ENCODE measurements around the gene RUNX2.
A peak's percentile ranks its signal among the peaks of the same experiment; 100 is the strongest.

The RUNX2 gene

GRCh38 chr6:45518013-45518720 lies 190.0 kb downstream of the RUNX2 start:
- in situ Hi-C loops (cut with HindIII; ENCODE audit: low pct_unique_long_range_greater_than_20kb, low sequenced_read_pairs) = no loop called here
- no peak for TF ChIP-seq JUND (IDR thresholded peaks at IDR 0.05; ENCODE audit: low read depth)
- DNase-seq (ENCODE audit: low read depth in 1 of 2, low spot score in 1 of 2) = no peak

DNA sequence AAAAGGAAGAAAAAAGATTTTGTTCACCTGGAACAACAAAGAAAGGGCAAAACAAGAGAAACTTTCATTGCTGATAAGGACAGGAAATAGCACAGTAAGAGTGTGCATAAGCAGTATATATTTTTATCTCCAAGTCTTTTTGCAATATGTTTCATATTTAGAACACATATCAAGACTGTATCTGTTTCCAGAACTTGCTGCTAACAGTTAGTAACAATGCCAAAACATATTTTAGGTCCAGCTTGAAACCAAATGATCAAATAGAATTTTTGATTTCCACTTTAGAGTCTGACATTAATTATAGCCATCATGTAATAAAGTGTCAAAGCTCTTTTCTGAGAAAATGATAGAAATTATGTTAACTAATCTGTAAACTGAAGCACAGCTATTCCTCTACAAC lies 193.1 kb downstream of the RUNX2 start:
- TF ChIP-seq JUND (IDR thresholded peaks at IDR 0.05; ENCODE audit: low read depth) = no peak
- no peak for DNase-seq (ENCODE audit: low read depth in 1 of 2, low spot score in 1 of 2)
- in situ Hi-C loops (cut with HindIII; ENCODE audit: low pct_unique_long_range_greater_than_20kb, low sequenced_read_pairs) = no loop called here

- no peak for DNase-seq (ENCODE audit: low read depth in 1 of 2, low spot score in 1 of 2)
- no peak for TF ChIP-seq JUND (IDR thresholded peaks at IDR 0.05; ENCODE audit: low read depth)
- in situ Hi-C loops (cut with HindIII; ENCODE audit: low pct_unique_long_range_greater_than_20kb, low sequenced_read_pairs) = no loop called here
Measured at GRCh38 chr6:45522486-45522885, 194.4 kb downstream of the RUNX2 start.

DNA sequence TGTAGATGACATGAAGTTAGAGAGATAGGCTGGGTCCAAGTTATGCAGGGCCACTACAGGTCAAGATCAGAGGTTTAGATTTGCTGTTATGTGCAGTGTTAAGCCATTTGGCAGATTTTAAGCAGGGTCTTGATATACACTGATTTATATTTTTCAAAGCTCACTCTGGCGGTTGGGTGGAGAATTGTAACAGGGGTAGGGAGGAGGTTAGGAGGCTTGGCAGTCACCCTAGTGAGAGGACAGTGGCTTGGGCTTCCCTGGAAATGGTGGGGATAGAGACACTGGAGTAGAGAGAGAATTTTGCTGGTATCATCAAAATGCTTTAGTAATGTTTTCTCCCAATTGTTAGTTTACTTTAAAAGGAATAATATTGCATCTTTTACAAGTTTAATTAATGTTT lies 199.1 kb downstream of the RUNX2 start:
- in situ Hi-C loops (cut with HindIII; ENCODE audit: low pct_unique_long_range_greater_than_20kb, low sequenced_read_pairs) = no loop called here
- TF ChIP-seq JUND (IDR thresholded peaks at IDR 0.05; ENCODE audit: low read depth) = no peak
- DNase-seq (ENCODE audit: low read depth in 1 of 2, low spot score in 1 of 2) = no peak

DNA sequence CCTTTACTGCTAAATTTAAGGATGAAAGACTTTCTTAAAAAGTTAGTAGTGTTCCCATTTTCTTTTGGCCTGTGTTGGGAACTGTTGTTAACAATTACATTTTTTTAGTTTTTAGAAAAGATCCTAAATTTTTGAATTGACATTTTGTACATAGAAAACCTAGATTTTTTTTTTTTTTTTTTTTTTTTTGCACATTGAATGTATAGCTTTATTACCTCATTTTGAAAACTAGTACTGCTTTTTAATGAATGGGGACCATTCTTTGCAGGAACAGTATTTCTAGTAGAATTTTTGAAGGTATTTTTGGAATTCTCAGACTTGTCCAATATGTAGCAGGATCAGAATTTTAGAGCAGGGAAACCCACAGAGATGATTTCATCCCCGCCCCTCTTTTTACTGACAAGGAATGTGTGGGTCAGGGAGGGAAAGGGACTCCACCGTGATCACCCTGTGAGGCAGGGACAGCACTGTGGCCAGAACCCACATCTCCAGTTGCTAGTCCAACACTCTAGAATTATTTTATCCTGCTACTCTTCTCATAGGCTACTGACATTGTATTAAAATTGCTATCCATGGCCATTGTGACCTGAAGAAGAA lies 204.0 kb downstream of the RUNX2 start:
- TF ChIP-seq JUND (IDR thresholded peaks at IDR 0.05; ENCODE audit: low read depth) = no peak
- in situ Hi-C loops (cut with HindIII; ENCODE audit: low pct_unique_long_range_greater_than_20kb, low sequenced_read_pairs) = no loop called here

GRCh38 chr6:45532721-45533210 lies 204.6 kb downstream of the RUNX2 start:
- TF ChIP-seq JUND (IDR thresholded peaks at IDR 0.05; ENCODE audit: low read depth) = no peak
- in situ Hi-C loops (cut with HindIII; ENCODE audit: low pct_unique_long_range_greater_than_20kb, low sequenced_read_pairs) = no loop called here
- no peak for DNase-seq (ENCODE audit: low read depth in 1 of 2, low spot score in 1 of 2)

More for the DNA sequence above, 204.0 kb downstream of the RUNX2 start:
- DNase-seq (ENCODE audit: low read depth in 1 of 2, low spot score in 1 of 2) = no peak

DNA sequence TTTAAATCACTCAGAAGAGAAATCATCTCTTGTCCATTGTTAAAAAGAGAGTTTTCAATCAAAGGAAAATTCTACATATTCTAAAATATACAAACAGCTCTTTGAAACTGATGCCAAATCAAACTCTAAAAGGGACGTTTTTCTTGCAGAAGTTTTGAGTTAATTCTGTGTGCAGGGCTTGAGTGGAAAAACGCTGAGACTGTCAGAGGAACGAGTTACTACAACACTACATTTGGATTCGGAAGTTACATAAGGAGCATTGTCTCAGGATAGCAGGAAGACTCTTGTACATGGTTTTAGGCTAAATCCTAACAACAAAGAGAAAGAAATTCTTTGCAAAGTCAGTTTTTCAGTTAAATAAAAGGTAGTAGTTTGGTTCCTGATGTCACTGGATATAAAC lies 205.3 kb downstream of the RUNX2 start:
- no peak for TF ChIP-seq JUND (IDR thresholded peaks at IDR 0.05; ENCODE audit: low read depth)
- in situ Hi-C loops (cut with HindIII; ENCODE audit: low pct_unique_long_range_greater_than_20kb, low sequenced_read_pairs) = no loop called here
- no peak for DNase-seq (ENCODE audit: low read depth in 1 of 2, low spot score in 1 of 2)

GRCh38 chr6:45535933-45536332 lies 207.8 kb downstream of the RUNX2 start:
- in situ Hi-C loops (cut with HindIII; ENCODE audit: low pct_unique_long_range_greater_than_20kb, low sequenced_read_pairs) = no loop called here
- no peak for TF ChIP-seq JUND (IDR thresholded peaks at IDR 0.05; ENCODE audit: low read depth)
- DNase-seq (ENCODE audit: low read depth in 1 of 2, low spot score in 1 of 2) = peak in 1 of 2 experiments; percentile 87

GRCh38 chr6:45537539-45537938 lies 209.4 kb downstream of the RUNX2 start:
- DNase-seq (ENCODE audit: low read depth in 1 of 2, low spot score in 1 of 2) = no peak
- in situ Hi-C loops (cut with HindIII; ENCODE audit: low pct_unique_long_range_greater_than_20kb, low sequenced_read_pairs) = no loop called here
- no peak for TF ChIP-seq JUND (IDR thresholded peaks at IDR 0.05; ENCODE audit: low read depth)

- no peak for TF ChIP-seq JUND (IDR thresholded peaks at IDR 0.05; ENCODE audit: low read depth)
- in situ Hi-C loops (cut with HindIII; ENCODE audit: low pct_unique_long_range_greater_than_20kb, low sequenced_read_pairs) = no loop called here
- no peak for DNase-seq (ENCODE audit: low read depth in 1 of 2, low spot score in 1 of 2)
Measured at GRCh38 chr6:45538641-45539547, 210.8 kb downstream of the RUNX2 start.

DNA sequence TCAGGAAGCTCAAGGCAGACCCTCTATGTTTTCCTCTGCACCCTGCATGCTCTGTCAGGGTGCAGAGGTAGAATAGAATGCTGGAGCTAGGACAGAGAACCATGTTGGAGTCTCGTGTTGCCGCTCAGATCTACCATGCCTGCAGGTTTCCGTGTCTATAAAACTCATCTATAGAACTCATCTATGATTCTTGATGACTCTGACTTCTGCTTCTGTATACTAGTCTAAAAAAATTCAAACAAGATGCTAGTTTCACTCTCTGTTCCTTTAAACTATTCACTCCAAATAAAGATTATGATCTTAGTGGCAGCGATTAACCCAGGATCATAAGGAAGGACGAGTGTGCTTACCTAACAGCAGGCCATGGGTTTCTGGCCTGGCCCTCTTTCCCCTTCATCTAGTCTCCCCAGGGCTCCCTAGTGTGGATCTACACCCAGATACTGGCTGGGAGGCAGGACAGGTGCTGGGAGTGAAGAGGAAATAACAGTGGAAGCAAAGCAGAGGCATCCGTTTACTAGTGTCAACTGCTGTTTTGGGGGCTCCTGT lies 212.3 kb downstream of the RUNX2 start:
- peak; percentile 30 to 74 for DNase-seq (ENCODE audit: low read depth in 1 of 2, low spot score in 1 of 2)
- in situ Hi-C loops (cut with HindIII; ENCODE audit: low pct_unique_long_range_greater_than_20kb, low sequenced_read_pairs) = no loop called here

GRCh38 chr6:45541934-45542333 lies 213.8 kb downstream of the RUNX2 start:
- in situ Hi-C loops (cut with HindIII; ENCODE audit: low pct_unique_long_range_greater_than_20kb, low sequenced_read_pairs) = no loop called here
- no peak for DNase-seq (ENCODE audit: low read depth in 1 of 2, low spot score in 1 of 2)
- TF ChIP-seq JUND (IDR thresholded peaks at IDR 0.05; ENCODE audit: low read depth) = no peak

More for the DNA sequence above, 212.3 kb downstream of the RUNX2 start:
- 0 out of 2 replicates have a peak, but pooled peaks have one; percentile 35 for TF ChIP-seq JUND (IDR thresholded peaks at IDR 0.05; ENCODE audit: low read depth)
